Right lobe of liver (tissue), 6 donors: ENCODE data around the gene MPP4. TPM values are rescaled to one million over a fixed set of nuclear protein-coding genes. Genes with fewer than 3 reads are reported as not detected.

Source experiments
- ATAC-seq, 4 donors: fragments of 200-7000 bp; cut with Tn5 transposase; one replicate each; pipeline ENCODE4 v1.9.1; 2020; ENCODE audit warnings: mild to moderate bottlenecking in 4 of 4, moderate library complexity in 4 of 4
- DNase-seq, 3 donors: peaks; one replicate each; pipeline ENCODE4 v3.0.0-alpha.2; 2020
- H3K27ac ChIP-seq, 3 donors: fragments of 200-600 bp; one replicate each; pipeline ENCODE4 v1.8.0; 2022
- H3K27me3 ChIP-seq, 2 donors: fragments of 200-600 bp; one replicate each; pipeline ENCODE4 v1.8.0; 2022
- H3K36me3 ChIP-seq, 4 donors: fragments of 200-600 bp; sonication (generic) in 1 of 4; one replicate each; pipeline versions ENCODE4 v1.5.1 to v1.8.0; 2017 to 2022; ENCODE audit warnings: control low read depth in 1 of 4
- H3K4me1 ChIP-seq, 4 donors: fragments of 200-600 bp; sonication (generic) in 1 of 4; one replicate each; pipeline versions ENCODE4 v1.5.1 to v1.8.0; 2017 to 2022; ENCODE audit warnings: control low read depth in 1 of 4
- H3K4me3 ChIP-seq, 3 donors: fragments of 200-600 bp; one replicate each; pipeline ENCODE4 v1.8.0; 2022
- H3K9me3 ChIP-seq, 4 donors: fragments of 200-600 bp; sonication (generic) in 1 of 4; one replicate each; pipeline versions ENCODE4 v1.5.1 to v1.8.0; 2017 to 2022; ENCODE audit warnings: control low read depth in 1 of 4
- POLR2A ChIP-seq: fragments of 450-650 bp; IDR thresholded peaks from one replicate; pipeline ENCODE4 v1.6.1; 2017; ENCODE audit warnings: antibody characterized with exemption, mild to moderate bottlenecking
- WGBS: methylation state at CpG from one replicate; pipeline ENCODE4 v1.1.6; 2018; ENCODE audit warnings: low coverage, low lambda C conversion rate; ENCODE audit not compliant: insufficient coverage; ENCODE audit errors: missing lambda C conversion rate; 5-methylcytosine and 5-hydroxymethylcytosine counted together
- intact Hi-C, 2 donors: fragments of 100-400 bp; cut with DNase I; formaldehyde crosslinking; loops; one replicate each; pipeline versions ENCODE4 v1.11.2 to v1.14.1; 2022
- long read RNA-seq: library from polyadenylated mRNA; unstranded; transcript quantifications from one replicate; pipeline ENCODE4 v2.0.0, GENCODE V29; 2019
- total RNA-seq, 6 experiments: library from RNA; depleted of rRNA in 2 of 6; stranded (reverse); fragments of >200 nt in 2 of 6; fragmentation: NEBNext Ultra II Directional in 3 of 6; extraction: Animal tissue kit (Norgen Biotek cat#: 25700) in 3 of 6; gene quantifications; one replicate each; pipeline versions ENCODE4 v1.1.0 to v1.2.4, GENCODE V29; 2016 to 2023
- TF ChIP-seq, protein P1 (sequence below), 4 donors: fragments of 200-600 bp in 3 of 4; fragments of 450-650 bp in 1 of 4; IDR thresholded peaks; one replicate each; pipeline versions ENCODE4 v1.5.1 to v1.8.0; 2016 to 2022; ENCODE audit warnings: antibody characterized with exemption in 4 of 4, mild to moderate bottlenecking in 2 of 4
- donor health status: DM: no; HTN: yes; CAD: no.
- donor health status: DM: no; HTN: no; CAD: no.
- donor health status: DM: no; HTN: no; CAD: no.
- donor health status: DM: no; HTN: yes; CAD: no.
- donor health status: DM: no; HTN: yes; CAD: no.

The MPP4 gene, protein sequence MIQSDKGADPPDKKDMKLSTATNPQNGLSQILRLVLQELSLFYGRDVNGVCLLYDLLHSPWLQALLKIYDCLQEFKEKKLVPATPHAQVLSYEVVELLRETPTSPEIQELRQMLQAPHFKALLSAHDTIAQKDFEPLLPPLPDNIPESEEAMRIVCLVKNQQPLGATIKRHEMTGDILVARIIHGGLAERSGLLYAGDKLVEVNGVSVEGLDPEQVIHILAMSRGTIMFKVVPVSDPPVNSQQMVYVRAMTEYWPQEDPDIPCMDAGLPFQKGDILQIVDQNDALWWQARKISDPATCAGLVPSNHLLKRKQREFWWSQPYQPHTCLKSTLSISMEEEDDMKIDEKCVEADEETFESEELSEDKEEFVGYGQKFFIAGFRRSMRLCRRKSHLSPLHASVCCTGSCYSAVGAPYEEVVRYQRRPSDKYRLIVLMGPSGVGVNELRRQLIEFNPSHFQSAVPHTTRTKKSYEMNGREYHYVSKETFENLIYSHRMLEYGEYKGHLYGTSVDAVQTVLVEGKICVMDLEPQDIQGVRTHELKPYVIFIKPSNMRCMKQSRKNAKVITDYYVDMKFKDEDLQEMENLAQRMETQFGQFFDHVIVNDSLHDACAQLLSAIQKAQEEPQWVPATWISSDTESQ
- total RNA-seq, result under 1 TPM in 2 of 6 experiments, not detected in 4; 0.12 to 0.15 TPM
- long read RNA-seq, result 0 reads

DNA sequence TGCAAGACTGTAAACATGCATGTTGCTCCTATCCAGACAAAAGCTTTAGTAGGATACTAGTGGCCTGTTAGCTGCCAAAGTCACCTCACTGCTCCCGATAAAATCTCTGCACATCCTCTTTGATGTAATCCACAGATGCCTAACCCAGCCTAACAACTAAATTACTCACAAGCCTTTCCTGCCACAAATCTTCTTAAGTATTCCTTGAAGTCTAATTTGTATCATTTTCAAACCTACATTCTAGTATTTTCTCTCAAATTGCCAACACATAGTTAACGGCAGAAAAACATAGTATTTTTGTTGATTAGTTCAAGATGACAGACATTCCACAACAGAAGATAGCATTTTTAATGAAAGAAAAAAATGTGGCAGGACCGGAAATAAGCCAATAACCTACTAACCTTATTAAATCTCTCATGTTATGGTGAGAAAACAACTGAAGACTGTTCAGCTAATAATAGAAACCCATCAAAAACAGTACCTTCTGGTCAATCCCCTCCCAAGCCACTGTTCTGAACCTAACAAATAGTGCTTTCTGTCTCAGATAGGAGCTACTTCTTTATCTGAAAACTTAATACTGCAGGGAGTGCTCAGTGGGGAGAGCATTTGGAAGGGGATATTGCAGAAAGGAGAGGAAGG, at the start of gene MPP4:
TSS of gene MPP4 (minus strand) at position 57 of the 639 bp plus-strand sequence. CDS start 4,690 bp downstream, outside the sequence.
- H3K27ac ChIP-seq, result no peak within 1 kb of the TSS
- intact Hi-C loops, result no loop called here
- no peak for ATAC-seq

DNA sequence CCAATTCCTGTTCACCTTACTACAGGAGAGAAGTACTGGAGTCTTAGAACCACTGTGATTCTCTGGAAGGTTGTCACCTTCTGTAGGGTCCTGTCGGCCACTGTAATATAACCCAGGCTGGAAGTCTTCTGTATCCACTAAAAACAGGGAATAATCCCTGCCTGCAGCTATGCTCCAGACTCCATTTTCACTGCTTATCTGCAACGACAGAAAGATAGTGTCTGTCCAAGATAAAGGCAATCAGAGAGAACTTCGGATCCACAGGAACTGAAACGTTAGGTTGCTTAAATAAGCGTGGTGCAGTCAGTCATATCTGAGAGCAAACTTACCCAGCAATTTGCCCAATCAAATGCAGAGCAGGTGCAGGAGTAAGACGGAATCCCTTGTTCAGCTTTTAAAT, 48.1 kb upstream of the MPP4 start:
- intact Hi-C loops, result no loop called here
- Histone ChIP-seq H3K4me1 (no peaks in the 10 kb centered on the region), H3K36me3 (peaks cover 0 to 52% (median 18%) of the 10 kb centered on the region in 4 donors), H3K9me3 (no peaks in the 10 kb centered on the region), H3K27me3 (no peaks in the 10 kb centered on the region), H3K4me3 (no peak overlapping the region), H3K27ac (no peak overlapping the region)
- 67% methylated on average over 6 of the region's 6 CpGs for WGBS
- TF ChIP-seq, protein P1, sequence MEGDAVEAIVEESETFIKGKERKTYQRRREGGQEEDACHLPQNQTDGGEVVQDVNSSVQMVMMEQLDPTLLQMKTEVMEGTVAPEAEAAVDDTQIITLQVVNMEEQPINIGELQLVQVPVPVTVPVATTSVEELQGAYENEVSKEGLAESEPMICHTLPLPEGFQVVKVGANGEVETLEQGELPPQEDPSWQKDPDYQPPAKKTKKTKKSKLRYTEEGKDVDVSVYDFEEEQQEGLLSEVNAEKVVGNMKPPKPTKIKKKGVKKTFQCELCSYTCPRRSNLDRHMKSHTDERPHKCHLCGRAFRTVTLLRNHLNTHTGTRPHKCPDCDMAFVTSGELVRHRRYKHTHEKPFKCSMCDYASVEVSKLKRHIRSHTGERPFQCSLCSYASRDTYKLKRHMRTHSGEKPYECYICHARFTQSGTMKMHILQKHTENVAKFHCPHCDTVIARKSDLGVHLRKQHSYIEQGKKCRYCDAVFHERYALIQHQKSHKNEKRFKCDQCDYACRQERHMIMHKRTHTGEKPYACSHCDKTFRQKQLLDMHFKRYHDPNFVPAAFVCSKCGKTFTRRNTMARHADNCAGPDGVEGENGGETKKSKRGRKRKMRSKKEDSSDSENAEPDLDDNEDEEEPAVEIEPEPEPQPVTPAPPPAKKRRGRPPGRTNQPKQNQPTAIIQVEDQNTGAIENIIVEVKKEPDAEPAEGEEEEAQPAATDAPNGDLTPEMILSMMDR (IDR thresholded peaks at IDR 0.05), result no peak
- TF ChIP-seq POLR2A, result no peak
- no peak for DNase-seq
- ATAC-seq, result no peak

More for the DNA sequence above, at the start of gene MPP4:
- no peak for TF ChIP-seq POLR2A
- TF ChIP-seq, protein P1 (IDR thresholded peaks at IDR 0.05), result no peak
- DNase-seq, result no peak
- peaks cover 0 to 9% (median 6%) of the 10 kb centered on the region in 4 donors for H3K36me3 ChIP-seq
- WGBS, result 50% methylated on average over 3 of the region's 3 CpGs
- no peak within 1 kb of the TSS for H3K4me3 ChIP-seq
- H3K9me3 ChIP-seq, result no peaks in the 10 kb centered on the region
- no peaks in the 10 kb centered on the region for H3K27me3 ChIP-seq
- no peaks in the 10 kb centered on the region for H3K4me1 ChIP-seq

DNA sequence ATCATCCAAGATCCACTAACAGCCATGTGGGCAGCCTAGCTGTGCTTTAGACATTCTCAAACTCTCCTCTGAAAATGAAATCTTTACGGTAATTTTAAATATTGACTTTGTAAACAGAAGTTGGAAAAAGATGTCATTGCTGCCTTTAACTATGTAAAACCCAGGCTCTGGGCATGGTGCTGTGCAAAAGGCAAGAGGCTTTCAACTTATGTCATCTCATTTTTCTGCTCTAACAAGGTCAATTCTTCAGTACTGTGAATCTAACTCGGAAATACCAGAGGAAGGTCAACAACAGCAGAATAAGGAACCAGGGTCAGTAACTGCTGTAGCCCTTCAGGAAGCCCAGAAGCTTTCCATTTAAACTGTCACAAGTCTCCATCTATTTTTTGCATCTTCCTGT, 37.0 kb upstream of the MPP4 start:
- Histone ChIP-seq H3K27me3 (no peaks in the 10 kb centered on the region), H3K36me3 (peaks cover 0 to 19% (median 12%) of the 10 kb centered on the region in 4 donors), H3K27ac (no peak overlapping the region), H3K4me1 (no peaks in the 10 kb centered on the region), H3K4me3 (no peak overlapping the region), H3K9me3 (peaks cover 0 to 3% (median 0%) of the 10 kb centered on the region in 4 donors)
- intact Hi-C loops, result no loop called here
- WGBS, result 29% methylated on average over 2 of the region's 2 CpGs
- TF ChIP-seq, protein P1 (IDR thresholded peaks at IDR 0.05), result no peak
- TF ChIP-seq POLR2A, result no peak
- DNase-seq, result no peak
- peak in 2 of 4 donors; percentile 39 to 54 for ATAC-seq

DNA sequence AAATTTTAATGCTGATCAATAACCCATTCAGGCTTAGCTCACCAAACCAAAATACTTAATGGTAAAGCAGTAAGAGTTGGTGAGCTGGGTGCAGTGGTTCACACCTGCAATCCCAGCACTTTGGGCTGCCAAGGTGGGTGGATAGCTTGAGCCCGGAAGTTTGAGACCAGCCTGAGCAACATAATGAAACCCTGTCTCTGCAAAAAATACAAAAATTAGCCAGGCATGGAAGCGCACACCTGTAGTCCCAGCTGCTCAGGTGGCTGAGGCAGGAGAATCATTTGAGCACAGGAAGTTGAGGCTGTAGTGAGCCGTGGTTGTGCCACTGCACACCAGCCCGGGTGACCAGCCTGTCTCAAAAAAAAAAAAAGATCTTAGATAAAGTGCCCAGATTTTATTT, 35.7 kb upstream of the MPP4 start:
- H3K4me3 ChIP-seq, result no peak overlapping the region
- peaks cover 0 to 3% (median 0%) of the 10 kb centered on the region in 4 donors for H3K9me3 ChIP-seq
- H3K27ac ChIP-seq, result no peak overlapping the region
- ATAC-seq (no peak), DNase-seq (no peak)
- TF ChIP-seq, protein P1 (IDR thresholded peaks at IDR 0.05), result no peak
- no peak for TF ChIP-seq POLR2A
- intact Hi-C loops, result no loop called here
- WGBS, result no CpG with 5 or more reads among the region's 4 CpGs
- H3K4me1 ChIP-seq, result no peaks in the 10 kb centered on the region
- H3K27me3 ChIP-seq, result no peaks in the 10 kb centered on the region
- peaks cover 0 to 24% (median 12%) of the 10 kb centered on the region in 4 donors for H3K36me3 ChIP-seq
